Measurements from ENCODE around the gene PPIL3. TPM values are rescaled to one million over a fixed set of nuclear protein-coding genes. Genes with fewer than 3 reads are reported as not detected.
A peak's percentile ranks its signal among the peaks of the same experiment; 100 is the strongest.

PPIL3 gene
- total RNA-seq, 6 experiments from 2014 or later, result 10.4 to 21.3 (median 16.2) TPM

GRCh38 chr2:200913654-200914053 is 24.8 kb upstream of the PPIL3 start:
- Histone ChIP-seq H3K36me3 (peaks cover 0 to 85% (median 17%) of the 10 kb centered on the region in 4 donors), H3K4me1 (no peaks in the 10 kb centered on the region), H3K4me3 (no peak overlapping the region), H3K27me3 (no peaks in the 10 kb centered on the region), H3K9me3 (no peaks in the 10 kb centered on the region), H3K27ac (no peak overlapping the region)
- intact Hi-C loops (cut with DNase I), result no loop called here
- ATAC-seq (no peak), DNase-seq (no peak)
- TF ChIP-seq CTCF (IDR thresholded peaks at IDR 0.05) (no peak), POLR2A (IDR thresholded peaks at IDR 0.05) (no peak)

- WGBS (ENCODE audit: insufficient coverage, low coverage, low lambda C conversion rate, missing lambda C conversion rate), result 93% methylated on average over 4 of the region's 4 CpGs
- Histone ChIP-seq H3K4me3 (no peak overlapping the region), H3K4me1 (no peaks in the 10 kb centered on the region), H3K9me3 (no peaks in the 10 kb centered on the region), H3K27ac (no peak overlapping the region), H3K27me3 (no peaks in the 10 kb centered on the region), H3K36me3 (peaks cover 0 to 49% (median 16%) of the 10 kb centered on the region in 4 donors)
- ATAC-seq, result no peak
- no peak for TF ChIP-seq CTCF (IDR thresholded peaks at IDR 0.05)
- no peak for TF ChIP-seq POLR2A (IDR thresholded peaks at IDR 0.05)
- intact Hi-C loops (cut with DNase I), result loop anchor here in 1 of 2 donors (10.0 kb wide), 1 partner anchor 255 kb away; no protein-coding TSS in a partner anchor
- no peak for DNase-seq
Measured at GRCh38 chr2:200909958-200910357, 21.1 kb upstream of the PPIL3 start.

GRCh38 chr2:200905618-200906296 is 16.9 kb upstream of the PPIL3 start:
- H3K4me3 ChIP-seq, result no peak overlapping the region
- DNase-seq, result peak; percentile 78 to 81 (median 78)
- no peaks in the 10 kb centered on the region for H3K9me3 ChIP-seq
- intact Hi-C loops (cut with DNase I), result loop anchor here in 1 of 2 donors (10.0 kb wide), 1 partner anchor 259 kb away; no protein-coding TSS in a partner anchor
- H3K27ac ChIP-seq, result no peak overlapping the region
- peaks cover 0 to 24% (median 4%) of the 10 kb centered on the region in 4 donors for H3K36me3 ChIP-seq
- no peaks in the 10 kb centered on the region for H3K27me3 ChIP-seq
- peaks cover 0 to 3% (median 0%) of the 10 kb centered on the region in 4 donors for H3K4me1 ChIP-seq
- no peak for TF ChIP-seq POLR2A (IDR thresholded peaks at IDR 0.05)
- peak; percentile 65 to 78 (median 76) for TF ChIP-seq CTCF (IDR thresholded peaks at IDR 0.05)
- ATAC-seq, result peak; percentile 90 to 96 (median 92)
- 33% methylated on average over 2 of the region's 2 CpGs for WGBS (ENCODE audit: insufficient coverage, low coverage, low lambda C conversion rate, missing lambda C conversion rate)

GRCh38 chr2:200901459-200902072 is 12.7 kb upstream of the PPIL3 start:
- no peaks in the 10 kb centered on the region for H3K9me3 ChIP-seq
- ATAC-seq (peak; percentile 92 to 95 (median 94)), DNase-seq (peak in 2 of 3 donors; percentile 36 to 60)
- WGBS (ENCODE audit: insufficient coverage, low coverage, low lambda C conversion rate, missing lambda C conversion rate), result 0% methylated on average over 4 of the region's 4 CpGs
- TF ChIP-seq POLR2A (IDR thresholded peaks at IDR 0.05), result no peak
- TF ChIP-seq CTCF (IDR thresholded peaks at IDR 0.05), result peak; percentile 65 to 77 (median 74)
- H3K36me3 ChIP-seq, result peaks cover 0 to 31% (median 0%) of the 10 kb centered on the region in 4 donors
- H3K27me3 ChIP-seq, result no peaks in the 10 kb centered on the region
- intact Hi-C loops (cut with DNase I), result loop anchor here (5.0 to 10.0 kb wide), 2 partner anchors 263 to 276 kb away; no protein-coding TSS in a partner anchor
- H3K27ac ChIP-seq, result no peak overlapping the region
- peaks cover 0 to 3% (median 0%) of the 10 kb centered on the region in 4 donors for H3K4me1 ChIP-seq
- H3K4me3 ChIP-seq, result no peak overlapping the region
